A549 (cell line): ENCODE results near the gene STXBP6. TPM values are rescaled to one million over a fixed set of nuclear protein-coding genes. Genes with fewer than 3 reads are reported as not detected.

ENCODE experiments used
- ATAC-seq, 2 experiments: fragments of 200-7000 bp in 1 of 2; fragments of >200 bp in 1 of 2; cut with Nextera tagmentation in 1 of 2; cut with Tn5 transposase in 1 of 2; 3 replicates each; pipeline versions ENCODE4 v1.8.0 to v1.9.1; 2018 to 2020; ENCODE audit warnings: mild to moderate bottlenecking in 1 of 2, moderate library complexity in 1 of 2
- CTCF ChIA-PET: fragments of 300-600 bp; sonication (Branson Sonifier 250); formaldehyde crosslinking; extraction: SDS; loops from one replicate; lab custom pipeline; 2021; ENCODE audit warnings: antibody characterized with exemption, inconsistent platforms; lab: Yijun Ruan, JAX
- POLR2A ChIA-PET: fragments of 350-600 bp; formaldehyde crosslinking; extraction: SDS; loops from one replicate; lab custom pipeline; 2021; ENCODE audit warnings: antibody characterized with exemption, inconsistent platforms; lab: Yijun Ruan, JAX
- DNase-seq, 2 experiments: peaks; one replicate each; pipeline versions ENCODE4 v3.0.0 to v3.0.0-alpha.2; 2011 to 2016; ENCODE audit warnings: low read depth in 1 of 2, low spot score in 1 of 2
- FAIRE-seq: peaks from 2 replicates; lab custom pipeline; 2011; peaks lifted over from hg19 to GRCh38; lab: Jason Lieb, UNC
- H3K27ac ChIP-seq, 2 experiments: fragments of >200 bp; sonication (Bioruptor Twin); formaldehyde crosslinking; 3 replicates each; pipeline ENCODE4 v1.5.1; 2016 to 2017
- H3K4me1 ChIP-seq: fragments of >200 bp; sonication (Bioruptor Twin); formaldehyde crosslinking; 3 replicates; pipeline ENCODE4 v1.6.1; 2016
- H3K4me2 ChIP-seq: fragments of >200 bp; sonication (Bioruptor Twin); formaldehyde crosslinking; 3 replicates; pipeline ENCODE4 v1.6.1; 2016
- H3K4me3 ChIP-seq: fragments of >200 bp; sonication (Bioruptor Twin); formaldehyde crosslinking; 3 replicates; pipeline ENCODE4 v1.5.1; 2016
- H3K9me3 ChIP-seq: fragments of >200 bp; sonication (Bioruptor Twin); formaldehyde crosslinking; 3 replicates; pipeline ENCODE4 v1.6.1; 2016
- BCL3 ChIP-seq: fragments of >200 bp; sonication (Bioruptor Twin); formaldehyde crosslinking; IDR thresholded peaks from 3 replicates; pipeline ENCODE4 v1.6.1; 2016
- BHLHE40 ChIP-seq: IDR thresholded peaks from 2 replicates; pipeline ENCODE4 v1.6.1; 2012; ENCODE audit warnings: low read depth, low read length, inconsistent platforms
- CHD4 ChIP-seq: fragments of 200-600 bp; sonication (generic); IDR thresholded peaks from 2 replicates; pipeline ENCODE4 v1.6.1; 2016; ENCODE audit warnings: antibody characterized with exemption, mild to moderate bottlenecking, borderline replicate concordance
- CTCF ChIP-seq: fragments of >200 bp; sonication (Bioruptor Twin); formaldehyde crosslinking; IDR thresholded peaks from 3 replicates; pipeline ENCODE4 v1.5.1; 2016
- E2F6 ChIP-seq: IDR thresholded peaks from 2 replicates; pipeline ENCODE4 v1.6.1; 2012; ENCODE audit warnings: low read depth, borderline replicate concordance
- EP300 ChIP-seq, 2 experiments: fragments of >200 bp; sonication (Bioruptor Twin); formaldehyde crosslinking; IDR thresholded peaks; 2 replicates in 1 of 2; 3 replicates in 1 of 2; pipeline ENCODE4 v1.6.1; 2016 to 2017
- ESRRA ChIP-seq: fragments of 150-350 bp; IDR thresholded peaks from 2 replicates; pipeline ENCODE4 v1.6.1; 2014; ENCODE audit warnings: mild to moderate bottlenecking, low read length, borderline replicate concordance
- FOSL2 ChIP-seq, 2 experiments: fragments of 450-650 bp in 1 of 2; fragments of >200 bp in 1 of 2; sonication (Bioruptor Twin) in 1 of 2; formaldehyde crosslinking; IDR thresholded peaks; 2 replicates each; pipeline versions ENCODE4 v1.5.0 to v1.6.1; 2016 to 2020; ENCODE audit warnings: mild to moderate bottlenecking in 1 of 2, moderate library complexity in 1 of 2
- GATA3 ChIP-seq: IDR thresholded peaks from 2 replicates; pipeline ENCODE4 v1.6.1; 2012; ENCODE audit warnings: borderline replicate concordance
- MAZ ChIP-seq: fragments of 150-350 bp; IDR thresholded peaks from 2 replicates; pipeline ENCODE4 v1.6.1; 2014; ENCODE audit warnings: antibody characterized with exemption, low read depth, low read length, borderline replicate concordance
- MYC ChIP-seq: IDR thresholded peaks from 2 replicates; pipeline ENCODE4 v1.6.1; 2012; ENCODE audit warnings: mild to moderate bottlenecking, inconsistent platforms, low read length, improper control_type of control experiment, borderline replicate concordance
- NPAS2 ChIP-seq: fragments of 250-450 bp; sonication (Bioruptor Pico); IDR thresholded peaks from 2 replicates; pipeline ENCODE4 v1.8.0; 2022; ENCODE audit warnings: mild to moderate bottlenecking, moderate library complexity, borderline replicate concordance
- NR3C1 ChIP-seq: fragments of >200 bp; sonication (Bioruptor Twin); formaldehyde crosslinking; IDR thresholded peaks from 3 replicates; pipeline ENCODE4 v1.6.1; 2017
- PHF8 ChIP-seq: fragments of 200-600 bp; sonication (generic); IDR thresholded peaks from 2 replicates; pipeline ENCODE4 v1.6.1; 2016; ENCODE audit warnings: low read depth, mild to moderate bottlenecking, antibody characterized with exemption, moderate library complexity, borderline replicate concordance
- RAD21 ChIP-seq, 2 experiments: fragments of >200 bp in 1 of 2; sonication (Bioruptor Twin) in 1 of 2; formaldehyde crosslinking in 1 of 2; IDR thresholded peaks in 1 of 2; conservative IDR thresholded peaks in 1 of 2; 2 replicates in 1 of 2; 3 replicates in 1 of 2; pipeline ENCODE4 v1.6.1; 2012 to 2018; ENCODE audit warnings: inconsistent platforms in 1 of 2
- RARB ChIP-seq: fragments of 250-450 bp; sonication (Bioruptor Pico); IDR thresholded peaks from 2 replicates; pipeline ENCODE4 v1.8.0; 2021; ENCODE audit warnings: mild to moderate bottlenecking, moderate library complexity
- TP53 ChIP-seq: fragments of 250-450 bp; sonication (Bioruptor Pico); IDR thresholded peaks from 2 replicates; pipeline ENCODE4 v1.5.0; 2021; ENCODE audit warnings: mild to moderate bottlenecking, moderate library complexity
- ZC3H11A ChIP-seq: fragments of 450-650 bp; IDR thresholded peaks from 2 replicates; pipeline ENCODE4 v1.6.1; 2014; ENCODE audit warnings: antibody characterized with exemption, mild to moderate bottlenecking
- ZSCAN20 ChIP-seq: fragments of 250-450 bp; sonication (Bioruptor Pico); IDR thresholded peaks from 2 replicates; pipeline ENCODE4 v1.8.0; 2022; ENCODE audit warnings: mild to moderate bottlenecking, moderate library complexity
- WGBS: methylation state at CpG from one replicate; pipeline ENCODE4 v1.1.6; 2017; ENCODE audit errors: missing lambda C conversion rate; 5-methylcytosine and 5-hydroxymethylcytosine counted together
- polyA plus RNA-seq, 4 experiments: library from polyadenylated mRNA; depleted of rRNA in 3 of 4; stranded (reverse); fragments of >200 nt; fragmentation: RNase III in 1 of 4; extraction: RNeasy Plus Mini Kit Qiagen cat#74134 plus additional on column Dnase treatment in 1 of 4; gene quantifications; 2 replicates in 3 of 4; 3 replicates in 1 of 4; pipeline ENCODE4 v1.2.3, GENCODE V29; 2011 to 2017

Gene STXBP6
- polyA plus RNA-seq, 2 of the 4 experiments (the other 2 are of a cell fraction): 1.7 to 6.3 TPM

- CTCF ChIA-PET: interaction anchor here (3.5 to 5.8 kb wide), 2 partner anchors 11 to 317 kb away, joined by 19 to 31 read pairs; no protein-coding TSS in a partner anchor
- DNase-seq: no peak
- TF ChIP-seq ZSCAN20 (CRISPR knock-in tag): no peak
- no peak for TF ChIP-seq PHF8
- no peak for TF ChIP-seq GATA3
- TF ChIP-seq FOSL2 (IDR thresholded peaks at IDR 0.05): no peak
- TF ChIP-seq FOSL2 (CRISPR knock-in tag; IDR thresholded peaks at IDR 0.05): no peak
- no peak for TF ChIP-seq ESRRA
- no peak for TF ChIP-seq NR3C1
- TF ChIP-seq, all 56 proteins: peak for 0
- H3K4me2 ChIP-seq: no peak overlapping the region
- FAIRE-seq: no peak
- H3K9me3 ChIP-seq: no peaks in the 10 kb centered on the region
- peaks cover 12% of the 10 kb centered on the region; the same call in 1 of the 3 replicates for H3K4me1 ChIP-seq
- POLR2A ChIA-PET: no interaction called here
- ATAC-seq: no peak
- no peak overlapping the region for H3K27ac ChIP-seq
- H3K4me3 ChIP-seq: no peak overlapping the region
- WGBS: 69% methylated on average over 3 of the region's 3 CpGs
These were observed 233.1 kb downstream of the STXBP6 start for GRCh38 chr14:24816929-24817211.

- Histone ChIP-seq H3K27ac (0 out of 6 replicates have a peak overlapping the region, but pooled peaks of 1 of the 2 experiments have one; percentile 31), H3K4me2 (0 out of 3 replicates have a peak overlapping the region, but pooled peaks have one; percentile 25), H3K4me3 (no peak overlapping the region), H3K9me3 (no peaks in the 10 kb centered on the region), H3K4me1 (peaks cover 12% of the 10 kb centered on the region; the same call in 1 of the 3 replicates)
- ATAC-seq: peak in 1 of 2 experiments; percentile 46; a peak in 2 of 6 replicates
- ChIA-PET CTCF (interaction anchor here (1.3 to 5.8 kb wide), 2 partner anchors 11 to 316 kb away, joined by 4 to 31 read pairs; no protein-coding TSS in a partner anchor), POLR2A (no interaction called here)
- TF ChIP-seq MAZ (no peak), EP300 (IDR thresholded peaks at IDR 0.05) (no peak), CTCF (no peak)
- FAIRE-seq: no peak
- peak in 1 of 2 experiments; percentile 41 for DNase-seq
- WGBS: 33% methylated on average over 5 of the region's 5 CpGs
These were observed 233.7 kb downstream of the STXBP6 start for GRCh38 chr14:24816011-24816928.

GRCh38 chr14:24815543-24815942 lies 234.4 kb downstream of the STXBP6 start:
- no peak for TF ChIP-seq RAD21 (conservative IDR thresholded peaks at IDR 0.05 in 1 of 2, IDR thresholded peaks at IDR 0.05 in 1 of 2)
- TF ChIP-seq ZSCAN20 (CRISPR knock-in tag): no peak
- no peak for TF ChIP-seq MYC
- no peak for TF ChIP-seq NR3C1
- no peak for TF ChIP-seq BHLHE40
- TF ChIP-seq RARB (CRISPR knock-in tag): no peak
- no peak for TF ChIP-seq CHD4
- TF ChIP-seq NPAS2 (CRISPR knock-in tag): no peak
- TF ChIP-seq E2F6: no peak
- no peak for TF ChIP-seq ZC3H11A
- no peak for TF ChIP-seq BCL3
- TF ChIP-seq TP53 (CRISPR knock-in tag): no peak
- TF ChIP-seq MAZ: no peak
- Histone ChIP-seq H3K9me3 (no peaks in the 10 kb centered on the region), H3K4me3 (no peak overlapping the region), H3K27ac (no peak overlapping the region), H3K4me1 (peaks cover 12% of the 10 kb centered on the region; the same call in 1 of the 3 replicates), H3K4me2 (no peak overlapping the region)
- 68% methylated on average over 9 of the region's 9 CpGs for WGBS
- no peak for DNase-seq
- POLR2A ChIA-PET: no interaction called here
- no peak for FAIRE-seq
- CTCF ChIA-PET: interaction anchor here (1.3 to 5.8 kb wide), 2 partner anchors 10 to 317 kb away, joined by 4 to 31 read pairs; no protein-coding TSS in a partner anchor
- ATAC-seq: no peak
